T-helper 2 cell treated with Interferon-gamma antibody and Interleukin-4, amounts not matched to agents 5 μg/mL and 100 μg/mL, for 36 hours (primary cell): ENCODE measurements around the gene MMP8.

Experiments
- DNase-seq: peaks from one replicate; pipeline ENCODE4 v3.0.0; 2021; ENCODE audit warnings: low spot score
- H3K27ac Mint-ChIP-seq: one replicate; pipeline ENCODE4 v1.8.0; 2021; ENCODE audit warnings: mild to moderate bottlenecking, mixed read lengths
- H3K27me3 Mint-ChIP-seq: one replicate; pipeline ENCODE4 v1.8.0; 2021; ENCODE audit warnings: low read depth, mixed read lengths
- H3K36me3 Mint-ChIP-seq: one replicate; pipeline ENCODE4 v1.8.0; 2021; ENCODE audit warnings: low read depth, mixed read lengths
- H3K4me1 Mint-ChIP-seq: one replicate; pipeline ENCODE4 v1.8.0; 2021; ENCODE audit warnings: low read depth, mixed read lengths
- H3K4me3 Mint-ChIP-seq: one replicate; pipeline ENCODE4 v1.8.0; 2022; ENCODE audit warnings: mild to moderate bottlenecking, moderate library complexity, mixed read lengths
- H3K9me3 Mint-ChIP-seq: one replicate; pipeline ENCODE4 v1.8.0; 2021; ENCODE audit warnings: mixed read lengths

Gene MMP8

GRCh38 chr11:102724904-102725500 is at the start of gene MMP8:
Gene MMP8, minus strand, starts transcription at chr11:102724954. Its CDS starts 99 bp downstream, at chr11:102724855.
- Mint-ChIP-seq H3K4me1 (no peaks in the 10 kb centered on the region), H3K9me3 (no peaks in the 10 kb centered on the region), H3K27me3 (no peaks in the 10 kb centered on the region), H3K4me3 (no peak within 1 kb of the TSS), H3K27ac (no peak within 1 kb of the TSS), H3K36me3 (no peaks in the 10 kb centered on the region)
- DNase-seq: no peak

GRCh38 chr11:102773386-102773785 is 48.6 kb upstream of the MMP8 start:
- H3K27me3 Mint-ChIP-seq: no peaks in the 10 kb centered on the region
- no peaks in the 10 kb centered on the region for H3K9me3 Mint-ChIP-seq
- DNase-seq: no peak
- no peak overlapping the region for H3K27ac Mint-ChIP-seq
- H3K4me1 Mint-ChIP-seq: no peaks in the 10 kb centered on the region
- H3K36me3 Mint-ChIP-seq: no peaks in the 10 kb centered on the region
- H3K4me3 Mint-ChIP-seq: no peak overlapping the region

- Mint-ChIP-seq H3K4me1 (no peaks in the 10 kb centered on the region), H3K9me3 (no peaks in the 10 kb centered on the region), H3K36me3 (no peaks in the 10 kb centered on the region), H3K4me3 (no peak overlapping the region), H3K27me3 (no peaks in the 10 kb centered on the region), H3K27ac (no peak overlapping the region)
- DNase-seq: no peak
Observed at GRCh38 chr11:102771351-102771750, 46.6 kb upstream of the MMP8 start.

- Mint-ChIP-seq H3K4me3 (no peak overlapping the region), H3K27ac (no peak overlapping the region), H3K4me1 (no peaks in the 10 kb centered on the region), H3K9me3 (no peaks in the 10 kb centered on the region), H3K27me3 (no peaks in the 10 kb centered on the region), H3K36me3 (no peaks in the 10 kb centered on the region)
- DNase-seq: no peak
Observed at GRCh38 chr11:102770191-102770590, 45.4 kb upstream of the MMP8 start.

GRCh38 chr11:102767800-102768199 is 43.0 kb upstream of the MMP8 start:
- H3K27ac Mint-ChIP-seq: no peak overlapping the region
- no peaks in the 10 kb centered on the region for H3K9me3 Mint-ChIP-seq
- H3K4me3 Mint-ChIP-seq: no peak overlapping the region
- no peak for DNase-seq
- no peaks in the 10 kb centered on the region for H3K27me3 Mint-ChIP-seq
- no peaks in the 10 kb centered on the region for H3K36me3 Mint-ChIP-seq
- H3K4me1 Mint-ChIP-seq: no peaks in the 10 kb centered on the region

- no peak overlapping the region for H3K27ac Mint-ChIP-seq
- DNase-seq: no peak
- H3K36me3 Mint-ChIP-seq: no peaks in the 10 kb centered on the region
- H3K9me3 Mint-ChIP-seq: no peaks in the 10 kb centered on the region
- H3K4me1 Mint-ChIP-seq: peaks cover 3% of the 10 kb centered on the region
- H3K27me3 Mint-ChIP-seq: peaks cover 4% of the 10 kb centered on the region
- no peak overlapping the region for H3K4me3 Mint-ChIP-seq
Observed at GRCh38 chr11:102763440-102763839, 38.7 kb upstream of the MMP8 start.

- no peak for DNase-seq
- H3K27me3 Mint-ChIP-seq: peaks cover 6% of the 10 kb centered on the region
- no peaks in the 10 kb centered on the region for H3K9me3 Mint-ChIP-seq
Observed at GRCh38 chr11:102762361-102762767, 37.6 kb upstream of the MMP8 start.

GRCh38 chr11:102761646-102762238 is 37.0 kb upstream of the MMP8 start:
- H3K9me3 Mint-ChIP-seq: no peaks in the 10 kb centered on the region
- H3K36me3 Mint-ChIP-seq: no peaks in the 10 kb centered on the region
- H3K4me1 Mint-ChIP-seq: peaks cover 3% of the 10 kb centered on the region

More at GRCh38 chr11:102762361-102762767, 37.6 kb upstream of the MMP8 start:
- Mint-ChIP-seq H3K4me3 (no peak overlapping the region), H3K27ac (no peak overlapping the region), H3K4me1 (peaks cover 3% of the 10 kb centered on the region), H3K36me3 (no peaks in the 10 kb centered on the region)

GRCh38 chr11:102760344-102761035 is 35.7 kb upstream of the MMP8 start:
- H3K4me1 Mint-ChIP-seq: peaks cover 3% of the 10 kb centered on the region

More at GRCh38 chr11:102761646-102762238, 37.0 kb upstream of the MMP8 start:
- no peak for DNase-seq
- H3K4me3 Mint-ChIP-seq: no peak overlapping the region
- no peak overlapping the region for H3K27ac Mint-ChIP-seq
- peaks cover 6% of the 10 kb centered on the region for H3K27me3 Mint-ChIP-seq

GRCh38 chr11:102757823-102758549 is 33.2 kb upstream of the MMP8 start:
- Mint-ChIP-seq H3K27me3 (peaks cover 6% of the 10 kb centered on the region), H3K4me3 (no peak overlapping the region), H3K27ac (no peak overlapping the region), H3K36me3 (no peaks in the 10 kb centered on the region), H3K4me1 (peaks cover 3% of the 10 kb centered on the region), H3K9me3 (no peaks in the 10 kb centered on the region)
- no peak for DNase-seq

More at GRCh38 chr11:102760344-102761035, 35.7 kb upstream of the MMP8 start:
- Mint-ChIP-seq H3K9me3 (no peaks in the 10 kb centered on the region), H3K27me3 (peaks cover 6% of the 10 kb centered on the region), H3K36me3 (no peaks in the 10 kb centered on the region), H3K4me3 (no peak overlapping the region), H3K27ac (no peak overlapping the region)
- DNase-seq: no peak

GRCh38 chr11:102753267-102753666 is 28.5 kb upstream of the MMP8 start:
- Mint-ChIP-seq H3K4me3 (no peak overlapping the region), H3K4me1 (no peaks in the 10 kb centered on the region), H3K27me3 (peaks cover 2% of the 10 kb centered on the region), H3K27ac (no peak overlapping the region), H3K9me3 (no peaks in the 10 kb centered on the region), H3K36me3 (no peaks in the 10 kb centered on the region)
- no peak for DNase-seq

GRCh38 chr11:102751673-102752072 is 26.9 kb upstream of the MMP8 start:
- Mint-ChIP-seq H3K4me1 (no peaks in the 10 kb centered on the region), H3K9me3 (no peaks in the 10 kb centered on the region), H3K4me3 (no peak overlapping the region), H3K27ac (no peak overlapping the region), H3K36me3 (no peaks in the 10 kb centered on the region), H3K27me3 (peaks cover 2% of the 10 kb centered on the region)
- no peak for DNase-seq

- no peaks in the 10 kb centered on the region for H3K4me1 Mint-ChIP-seq
- H3K4me3 Mint-ChIP-seq: no peak overlapping the region
- H3K27ac Mint-ChIP-seq: no peak overlapping the region
- peaks cover 2% of the 10 kb centered on the region for H3K27me3 Mint-ChIP-seq
- H3K36me3 Mint-ChIP-seq: no peaks in the 10 kb centered on the region
- no peak for DNase-seq
- H3K9me3 Mint-ChIP-seq: no peaks in the 10 kb centered on the region
Observed at GRCh38 chr11:102749101-102749722, 24.5 kb upstream of the MMP8 start.
